HG02840 (cell line): ENCODE measurements around the gene TMEM128.

Experiments
- ATAC-seq: cut with Tn5 transposase; IDR thresholded peaks from one replicate; pipeline ENCODE4 v1.9.1; 2021; ENCODE audit warnings: mild to moderate bottlenecking, moderate library complexity, moderate number of reproducible peaks; ENCODE audit not compliant: unreplicated experiment, low FRiP score

Gene TMEM128, protein sequence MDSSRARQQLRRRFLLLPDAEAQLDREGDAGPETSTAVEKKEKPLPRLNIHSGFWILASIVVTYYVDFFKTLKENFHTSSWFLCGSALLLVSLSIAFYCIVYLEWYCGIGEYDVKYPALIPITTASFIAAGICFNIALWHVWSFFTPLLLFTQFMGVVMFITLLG

GRCh38 chr4:4248029-4248884 is at the start of gene TMEM128:
Gene TMEM128, minus strand, starts transcription at chr4:4248223. Its CDS starts 21 bp downstream, at chr4:4248202.
- ATAC-seq, result peak; percentile 98

DNA sequence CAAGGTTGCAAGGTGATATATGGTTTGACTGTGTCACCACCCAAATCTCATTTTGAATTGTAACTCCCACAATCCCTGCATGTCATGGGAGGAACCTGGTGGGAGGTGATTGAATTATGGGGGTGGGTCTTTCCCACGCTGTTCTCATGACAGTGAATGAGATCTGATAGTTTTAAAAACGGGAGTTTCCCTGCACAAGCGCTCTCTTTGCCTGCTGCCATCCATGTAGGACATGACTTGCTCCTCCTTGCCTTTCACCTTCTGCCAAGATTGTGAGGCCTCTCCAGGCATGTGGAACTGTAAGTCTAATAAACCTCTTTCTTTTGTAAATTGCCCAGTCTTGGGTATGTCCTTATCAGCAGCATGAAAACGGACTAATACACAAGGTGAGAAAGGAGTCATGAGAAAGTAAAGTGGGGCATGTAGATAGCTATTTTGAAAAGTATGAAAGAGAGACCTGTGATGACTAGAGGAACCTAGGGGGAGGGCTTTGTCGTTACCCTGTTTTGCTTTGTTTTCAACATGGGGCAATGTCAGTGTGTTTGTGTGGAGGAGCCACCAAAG is 48.3 kb upstream of the TMEM128 start:
- ATAC-seq, result no peak

DNA sequence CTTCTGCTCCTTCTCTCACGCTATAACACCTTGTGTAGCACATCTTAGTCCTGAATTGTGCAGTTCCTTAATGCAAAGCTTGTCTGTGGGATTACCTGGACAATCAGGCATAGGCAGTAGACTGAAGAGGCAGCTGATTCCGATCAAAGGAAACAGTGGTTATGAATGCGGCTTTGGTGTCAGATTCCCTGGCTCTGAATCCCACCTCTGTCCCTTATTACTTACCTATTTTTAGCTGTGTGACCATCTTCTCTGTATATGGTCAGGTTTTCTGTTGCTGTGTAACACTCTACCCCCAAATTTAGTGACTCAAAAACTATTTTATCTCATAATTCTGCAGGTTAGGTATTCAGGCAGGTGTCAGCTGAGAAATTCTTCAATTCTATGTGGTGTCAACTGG is 45.3 kb upstream of the TMEM128 start:
- no peak for ATAC-seq

- ATAC-seq, result peak; percentile 90
These were observed 42.2 kb upstream of the TMEM128 start, which contains the start of the genes LYAR and ZBTB49 for GRCh38 chr4:4289941-4290850. Gene LYAR, minus strand, starts transcription at chr4:4290154. Its CDS starts 6,412 bp downstream, at chr4:4283742. Gene ZBTB49, plus strand, starts transcription at chr4:4290251. Its CDS starts 9,695 bp downstream, at chr4:4299946.

DNA sequence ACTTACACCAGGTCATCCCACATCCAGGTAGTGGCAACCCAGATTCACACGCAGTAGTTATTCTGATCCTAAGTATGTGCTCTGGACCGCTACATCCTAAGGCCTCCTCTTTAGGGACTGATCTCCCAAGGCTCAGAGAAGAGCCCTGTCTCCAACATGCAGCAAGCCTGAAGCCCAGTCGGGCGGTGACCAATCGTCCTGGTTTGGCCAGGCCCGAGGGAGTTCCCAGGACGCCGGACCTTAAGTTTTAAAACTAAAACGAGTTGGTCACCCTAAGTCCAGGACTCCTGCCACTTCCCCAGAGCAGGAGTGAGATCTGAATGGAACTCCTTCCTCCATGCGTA is 41.5 kb upstream of the TMEM128 start:
- ATAC-seq, result peak; percentile 20

- ATAC-seq, result no peak
These were observed 41.0 kb upstream of the TMEM128 start for GRCh38 chr4:4289055-4289454.

DNA sequence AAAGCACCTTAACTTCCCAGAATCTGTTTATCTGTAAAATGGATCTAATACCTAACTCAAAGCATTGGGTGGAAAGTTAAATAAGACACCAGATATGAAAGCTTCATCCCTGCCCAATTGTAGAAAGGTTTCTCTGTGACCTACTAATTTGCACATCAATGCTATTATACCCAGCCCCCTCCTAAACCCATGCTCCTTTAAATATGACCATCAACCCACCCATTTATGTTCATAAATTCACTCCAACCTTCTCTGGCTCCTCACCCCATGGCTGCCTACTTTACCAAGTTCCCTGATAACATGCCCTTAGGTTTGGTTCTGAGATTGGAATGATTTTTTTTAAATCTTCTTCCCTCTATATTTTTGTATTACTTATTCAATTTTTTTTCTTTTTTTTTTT is 40.1 kb upstream of the TMEM128 start:
- no peak for ATAC-seq

GRCh38 chr4:4284827-4285618 is 37.0 kb upstream of the TMEM128 start:
- no peak for ATAC-seq

- ATAC-seq, result no peak
These were observed 33.8 kb upstream of the TMEM128 start for GRCh38 chr4:4281787-4282186.

- no peak for ATAC-seq
These were observed 29.5 kb upstream of the TMEM128 start for GRCh38 chr4:4277531-4277930.

GRCh38 chr4:4274226-4274625 is 26.2 kb upstream of the TMEM128 start:
- no peak for ATAC-seq

- no peak for ATAC-seq
These were observed 23.9 kb upstream of the TMEM128 start for GRCh38 chr4:4271912-4272311.

GRCh38 chr4:4270529-4270928 is 22.5 kb upstream of the TMEM128 start:
- ATAC-seq, result no peak

GRCh38 chr4:4269856-4270255 is 21.8 kb upstream of the TMEM128 start:
- ATAC-seq, result no peak

DNA sequence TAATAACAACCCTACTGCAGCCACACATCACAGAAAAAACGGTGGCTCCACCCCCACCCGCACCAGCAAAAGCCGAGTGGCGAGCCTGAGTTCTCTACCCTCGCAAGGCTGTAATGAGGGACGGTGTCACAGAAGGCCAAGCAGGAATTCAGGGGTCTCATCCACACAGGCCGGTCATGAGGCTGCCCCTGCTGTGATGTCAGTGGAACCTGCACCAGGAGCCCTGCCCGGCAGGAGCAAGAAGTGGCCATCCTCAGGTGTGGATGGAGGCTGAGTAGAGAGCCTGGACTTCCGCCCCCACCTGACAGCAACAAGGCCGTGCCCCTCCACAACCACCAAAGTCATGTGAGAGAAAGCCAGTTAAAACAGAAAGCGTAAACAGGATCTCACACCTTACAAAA is 21.3 kb upstream of the TMEM128 start:
- no peak for ATAC-seq

DNA sequence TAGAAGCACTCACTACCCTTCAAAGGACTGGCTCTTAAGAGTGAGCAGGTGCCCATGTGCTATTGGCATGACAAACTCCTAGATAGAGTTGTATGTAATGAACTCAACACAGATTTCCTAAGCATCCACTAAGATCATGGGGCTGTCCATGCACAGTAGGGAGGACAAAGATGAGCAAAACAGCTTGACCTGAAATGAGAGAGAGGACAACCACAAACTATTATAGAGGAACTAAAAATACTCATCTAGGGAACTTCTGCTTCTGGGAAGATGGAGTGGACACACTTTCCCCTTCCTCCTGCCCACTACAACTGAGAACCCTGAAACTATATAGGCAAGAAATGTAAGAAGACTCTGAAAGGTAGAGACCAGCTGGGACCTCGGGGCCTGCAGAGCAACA is 20.8 kb upstream of the TMEM128 start:
- no peak for ATAC-seq

DNA sequence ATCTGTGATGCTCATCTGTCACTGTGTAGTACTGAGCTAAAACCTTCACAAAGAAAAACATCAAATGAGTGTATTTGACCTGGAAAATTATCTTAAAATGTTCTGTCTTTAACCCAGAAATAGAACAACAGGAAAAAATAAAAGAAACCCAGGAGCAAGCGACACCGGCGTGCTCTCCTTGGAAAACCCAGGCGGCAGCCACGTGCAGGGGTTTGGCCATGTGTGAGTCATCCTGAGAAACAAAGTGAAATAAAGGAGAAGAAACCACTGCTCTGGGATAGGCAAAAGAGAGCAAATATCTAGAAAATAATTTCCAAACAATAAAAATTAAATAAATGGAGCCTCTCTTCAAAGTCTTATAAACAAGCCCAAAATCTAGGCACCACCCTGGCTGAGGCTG is 20.0 kb upstream of the TMEM128 start:
- ATAC-seq, result no peak

DNA sequence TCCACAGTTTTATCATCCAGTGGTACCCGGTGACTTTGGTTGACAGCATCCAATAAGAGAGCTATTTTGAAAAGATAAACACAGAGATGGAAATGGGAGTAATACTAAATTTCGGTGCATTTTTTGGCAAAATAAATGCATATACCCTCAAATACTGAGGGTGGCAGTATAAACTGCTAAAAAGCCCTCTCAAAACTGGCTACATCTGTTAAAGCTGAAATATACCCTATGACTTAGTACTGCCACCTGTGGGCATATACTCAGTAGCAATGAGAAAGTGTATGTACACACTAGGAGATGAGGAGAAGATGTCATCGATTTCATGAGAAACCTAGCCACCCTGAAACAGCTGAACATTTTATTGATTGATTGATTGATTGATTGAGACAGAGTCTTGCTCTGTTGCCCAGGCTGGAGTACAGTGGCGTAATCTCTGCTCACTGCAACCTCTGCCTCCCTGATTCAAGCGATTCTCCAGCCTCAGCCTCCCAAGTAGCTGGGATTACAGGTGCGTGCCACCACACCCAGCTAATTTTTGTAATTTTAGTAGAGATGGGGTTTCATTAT is 12.2 kb upstream of the TMEM128 start:
- no peak for ATAC-seq

DNA sequence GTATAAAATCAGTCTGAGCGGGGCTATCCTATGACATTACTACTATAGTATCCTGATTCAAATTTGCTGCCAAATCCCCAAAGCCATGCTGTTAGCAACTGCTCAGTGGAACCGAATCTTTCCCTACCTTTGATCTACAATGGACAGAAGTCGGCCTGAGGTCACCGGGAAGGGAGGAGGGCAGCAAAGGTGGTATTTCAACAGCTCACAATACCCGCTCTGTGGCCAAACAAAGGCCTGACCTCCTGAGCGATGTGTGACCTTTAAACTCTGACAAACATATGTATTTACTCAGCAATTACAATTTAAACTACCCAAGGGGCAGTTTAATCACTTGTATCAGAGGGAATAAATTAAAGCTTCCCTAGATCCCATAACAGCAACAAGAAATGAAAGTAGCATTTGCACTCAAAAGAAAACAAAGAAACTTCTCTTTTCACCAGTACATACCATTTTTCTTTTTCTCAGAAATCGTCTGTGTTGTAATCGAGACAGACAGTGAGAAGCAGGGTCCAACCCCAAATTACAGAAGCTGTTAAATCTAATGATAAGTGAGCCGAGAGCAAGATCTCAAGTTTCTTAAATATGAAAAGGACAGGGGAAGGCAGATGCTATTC is 11.6 kb upstream of the TMEM128 start:
- no peak for ATAC-seq
